Activated CD4-positive, alpha-beta memory T cell treated with anti-CD3 and anti-CD28 coated beads for 36 hours (primary cell): ENCODE data around the gene IKBKE. TPM values are rescaled to one million over a fixed set of nuclear protein-coding genes. Genes with fewer than 3 reads are reported as not detected.
A peak's percentile ranks its signal among the peaks of the same experiment; 100 is the strongest.

ENCODE experiments used
- CTCF ChIA-PET: fragments of 350-600 bp; sonication (Branson Sonifier 250); formaldehyde crosslinking; loops from one replicate; lab custom pipeline; 2021; ENCODE audit warnings: antibody characterized with exemption, inconsistent platforms; lab: Charles Lee
- POLR2A ChIA-PET: fragments of 350-600 bp; sonication (Branson Sonifier 250); formaldehyde crosslinking; loops from one replicate; lab custom pipeline; 2021; ENCODE audit warnings: antibody characterized with exemption; lab: Charles Lee
- DNase-seq: peaks from one replicate; pipeline ENCODE4 v3.0.0-alpha.2; 2020
- H3K27ac Mint-ChIP-seq: one replicate; pipeline ENCODE4 v1.8.0; 2021; ENCODE audit warnings: mixed read lengths
- H3K27me3 Mint-ChIP-seq: one replicate; pipeline ENCODE4 v1.8.0; 2021; ENCODE audit warnings: mixed read lengths
- H3K36me3 Mint-ChIP-seq: one replicate; pipeline ENCODE4 v1.8.0; 2021; ENCODE audit warnings: mixed read lengths
- H3K4me1 Mint-ChIP-seq: one replicate; pipeline ENCODE4 v1.8.0; 2021; ENCODE audit warnings: low read depth, mixed read lengths
- H3K4me3 Mint-ChIP-seq: one replicate; pipeline ENCODE4 v1.8.0; 2021; ENCODE audit warnings: mild to moderate bottlenecking, mixed read lengths
- H3K9me3 Mint-ChIP-seq: one replicate; pipeline ENCODE4 v1.8.0; 2021; ENCODE audit warnings: mixed read lengths
- intact Hi-C: fragments of 100-400 bp; cut with micrococcal nuclease; formaldehyde crosslinking; loops from one replicate; pipeline ENCODE4 v1.15.1; 2023
- total RNA-seq, 2 experiments: library from RNA; stranded (reverse); gene quantifications; one replicate each; pipeline ENCODE4 v1.2.3, GENCODE V29; 2021

IKBKE gene
- total RNA-seq, 2 experiments from 2014 or later, result 18.4 to 19.4 TPM

- Mint-ChIP-seq H3K9me3 (no peaks in the 10 kb centered on the region), H3K36me3 (no peaks in the 10 kb centered on the region), H3K27me3 (no peaks in the 10 kb centered on the region), H3K4me3 (no peak overlapping the region), H3K4me1 (peaks cover 4% of the 10 kb centered on the region), H3K27ac (no peak overlapping the region)
- POLR2A ChIA-PET, result interaction anchor here (0.6 kb wide), 1 partner anchor 366 kb away, joined by 3 read pairs; no protein-coding TSS in a partner anchor
- CTCF ChIA-PET, result interaction anchor here (0.8 kb wide), 1 partner anchor 16 kb away, joined by 4 read pairs; no protein-coding TSS in a partner anchor
- intact Hi-C loops, result no loop called here
- DNase-seq, result no peak
These were observed 59.1 kb downstream of the IKBKE start for GRCh38 chr1:206529425-206529824.

- Mint-ChIP-seq H3K9me3 (no peaks in the 10 kb centered on the region), H3K4me3 (no peak overlapping the region), H3K36me3 (no peaks in the 10 kb centered on the region), H3K4me1 (no peaks in the 10 kb centered on the region), H3K27ac (no peak overlapping the region), H3K27me3 (no peaks in the 10 kb centered on the region)
- no peak for DNase-seq
- intact Hi-C loops, result no loop called here
- CTCF ChIA-PET, result interaction anchor here (1.1 kb wide), 1 partner anchor 42 kb away, joined by 3 read pairs; no protein-coding TSS in a partner anchor
- POLR2A ChIA-PET, result no interaction called here
These were observed 62.1 kb downstream of the IKBKE start for GRCh38 chr1:206532368-206532767.

GRCh38 chr1:206534552-206534951, 64.3 kb downstream of the IKBKE start:
- intact Hi-C loops, result no loop called here
- Mint-ChIP-seq H3K27ac (no peak overlapping the region), H3K36me3 (no peaks in the 10 kb centered on the region), H3K27me3 (no peaks in the 10 kb centered on the region), H3K9me3 (no peaks in the 10 kb centered on the region), H3K4me1 (no peaks in the 10 kb centered on the region), H3K4me3 (no peak overlapping the region)
- no peak for DNase-seq
- POLR2A ChIA-PET, result no interaction called here
- CTCF ChIA-PET, result interaction anchor here (1.1 to 3.1 kb wide), 4 partner anchors 11 to 49 kb away, joined by 3 to 20 read pairs (median 8); no protein-coding TSS in a partner anchor

GRCh38 chr1:206535853-206536188, 65.5 kb downstream of the IKBKE start:
- CTCF ChIA-PET, result interaction anchor here (1.4 to 3.1 kb wide), 5 partner anchors 10 to 128 kb away, joined by 5 to 20 read pairs (median 6); no protein-coding TSS in a partner anchor
- Mint-ChIP-seq H3K27ac (no peak overlapping the region), H3K4me1 (no peaks in the 10 kb centered on the region), H3K36me3 (no peaks in the 10 kb centered on the region), H3K27me3 (no peaks in the 10 kb centered on the region), H3K9me3 (no peaks in the 10 kb centered on the region), H3K4me3 (no peak overlapping the region)
- intact Hi-C loops, result no loop called here
- POLR2A ChIA-PET, result interaction anchor here (0.7 kb wide), 1 partner anchor 48 kb away, joined by 3 read pairs; no protein-coding TSS in a partner anchor
- no peak for DNase-seq

- H3K9me3 Mint-ChIP-seq, result no peaks in the 10 kb centered on the region
- DNase-seq, result no peak
- no peaks in the 10 kb centered on the region for H3K27me3 Mint-ChIP-seq
- H3K4me1 Mint-ChIP-seq, result no peaks in the 10 kb centered on the region
- no peak overlapping the region for H3K27ac Mint-ChIP-seq
- no peak overlapping the region for H3K4me3 Mint-ChIP-seq
- intact Hi-C loops, result no loop called here
- CTCF ChIA-PET, result interaction anchor here (0.8 to 3.1 kb wide), 4 partner anchors 8 to 58 kb away, joined by 3 to 20 read pairs (median 4); no protein-coding TSS in a partner anchor
- no peaks in the 10 kb centered on the region for H3K36me3 Mint-ChIP-seq
- POLR2A ChIA-PET, result no interaction called here
These were observed 66.9 kb downstream of the IKBKE start for GRCh38 chr1:206537141-206537540.

- no peak overlapping the region for H3K4me3 Mint-ChIP-seq
- H3K27me3 Mint-ChIP-seq, result no peaks in the 10 kb centered on the region
- H3K9me3 Mint-ChIP-seq, result no peaks in the 10 kb centered on the region
- ChIA-PET POLR2A (no interaction called here), CTCF (interaction anchor here (1.1 to 1.4 kb wide), 2 partner anchors 48 to 126 kb away, joined by 3 to 4 read pairs; no protein-coding TSS in a partner anchor)
- no peaks in the 10 kb centered on the region for H3K36me3 Mint-ChIP-seq
- no peak overlapping the region for H3K27ac Mint-ChIP-seq
- intact Hi-C loops, result no loop called here
- no peaks in the 10 kb centered on the region for H3K4me1 Mint-ChIP-seq
- DNase-seq, result no peak
These were observed 68.0 kb downstream of the IKBKE start for GRCh38 chr1:206538086-206538770.

GRCh38 chr1:206538901-206539640, 68.8 kb downstream of the IKBKE start:
- intact Hi-C loops, result no loop called here
- Mint-ChIP-seq H3K36me3 (no peaks in the 10 kb centered on the region), H3K4me3 (no peak overlapping the region), H3K4me1 (no peaks in the 10 kb centered on the region), H3K9me3 (no peaks in the 10 kb centered on the region), H3K27me3 (no peaks in the 10 kb centered on the region), H3K27ac (no peak overlapping the region)
- POLR2A ChIA-PET, result no interaction called here
- CTCF ChIA-PET, result interaction anchor here (1.1 to 1.4 kb wide), 2 partner anchors 49 to 125 kb away, joined by 3 to 4 read pairs; no protein-coding TSS in a partner anchor
- DNase-seq, result no peak

- H3K27me3 Mint-ChIP-seq, result no peaks in the 10 kb centered on the region
- intact Hi-C loops, result no loop called here
- POLR2A ChIA-PET, result no interaction called here
- DNase-seq, result no peak
- no peak overlapping the region for H3K4me3 Mint-ChIP-seq
- H3K4me1 Mint-ChIP-seq, result peaks cover 9% of the 10 kb centered on the region
- H3K27ac Mint-ChIP-seq, result no peak overlapping the region
- H3K9me3 Mint-ChIP-seq, result no peaks in the 10 kb centered on the region
- CTCF ChIA-PET, result interaction anchor here (0.6 to 7.4 kb wide), 7 partner anchors 19 to 563 kb away, joined by 3 to 350 read pairs (median 4); partner anchors contain the start of gene EIF2D
- H3K36me3 Mint-ChIP-seq, result no peaks in the 10 kb centered on the region
These were observed 69.9 kb downstream of the IKBKE start for GRCh38 chr1:206540044-206540780.

GRCh38 chr1:206541236-206541833, 71.1 kb downstream of the IKBKE start:
- no peaks in the 10 kb centered on the region for H3K27me3 Mint-ChIP-seq
- ChIA-PET POLR2A (interaction anchor here (1.0 kb wide), 1 partner anchor 29 kb away, joined by 3 read pairs; no protein-coding TSS in a partner anchor), CTCF (interaction anchor here (1.2 to 7.4 kb wide), 4 partner anchors 43 to 122 kb away, joined by 3 to 350 read pairs (median 8); partner anchors contain the start of gene EIF2D)
- intact Hi-C loops, result no loop called here
- H3K4me1 Mint-ChIP-seq, result peaks cover 15% of the 10 kb centered on the region
- no peak overlapping the region for H3K27ac Mint-ChIP-seq
- H3K4me3 Mint-ChIP-seq, result no peak overlapping the region
- H3K36me3 Mint-ChIP-seq, result no peaks in the 10 kb centered on the region
- no peak for DNase-seq
- no peaks in the 10 kb centered on the region for H3K9me3 Mint-ChIP-seq

GRCh38 chr1:206544562-206545257, 74.4 kb downstream of the IKBKE start:
- H3K27ac Mint-ChIP-seq, result peak overlapping the region; percentile 42
- POLR2A ChIA-PET, result interaction anchor here (0.6 to 2.4 kb wide), 12 partner anchors 11 to 505 kb away, joined by 3 to 20 read pairs (median 4); partner anchors contain the start of gene EIF2D
- H3K9me3 Mint-ChIP-seq, result no peaks in the 10 kb centered on the region
- peak; percentile 88 for DNase-seq
- CTCF ChIA-PET, result interaction anchor here (0.7 to 7.4 kb wide), 38 partner anchors 9 to 144 kb away, joined by 3 to 350 read pairs (median 7); partner anchors contain the start of genes DYRK3, EIF2D and IKBKE
- peaks cover 17% of the 10 kb centered on the region for H3K4me1 Mint-ChIP-seq
- H3K4me3 Mint-ChIP-seq, result no peak overlapping the region
- H3K36me3 Mint-ChIP-seq, result no peaks in the 10 kb centered on the region
- no peaks in the 10 kb centered on the region for H3K27me3 Mint-ChIP-seq
- intact Hi-C loops, result loop anchor here (1.0 to 2.0 kb wide), 2 partner anchors 39 to 120 kb away; no protein-coding TSS in a partner anchor
